HG03457 (cell line): Measurements from ENCODE around the gene TADA2A.
"Not testable (repeated sequence)": the region's sequence is repeated elsewhere in the genome, so short reads cannot be mapped to it uniquely, and the experiment has no call there.

Experiments
- ATAC-seq: cut with Tn5 transposase; IDR thresholded peaks from one replicate; pipeline ENCODE4 v1.9.1; 2021; ENCODE audit warnings: moderate number of reproducible peaks; ENCODE audit not compliant: unreplicated experiment

The TADA2A gene

DNA sequence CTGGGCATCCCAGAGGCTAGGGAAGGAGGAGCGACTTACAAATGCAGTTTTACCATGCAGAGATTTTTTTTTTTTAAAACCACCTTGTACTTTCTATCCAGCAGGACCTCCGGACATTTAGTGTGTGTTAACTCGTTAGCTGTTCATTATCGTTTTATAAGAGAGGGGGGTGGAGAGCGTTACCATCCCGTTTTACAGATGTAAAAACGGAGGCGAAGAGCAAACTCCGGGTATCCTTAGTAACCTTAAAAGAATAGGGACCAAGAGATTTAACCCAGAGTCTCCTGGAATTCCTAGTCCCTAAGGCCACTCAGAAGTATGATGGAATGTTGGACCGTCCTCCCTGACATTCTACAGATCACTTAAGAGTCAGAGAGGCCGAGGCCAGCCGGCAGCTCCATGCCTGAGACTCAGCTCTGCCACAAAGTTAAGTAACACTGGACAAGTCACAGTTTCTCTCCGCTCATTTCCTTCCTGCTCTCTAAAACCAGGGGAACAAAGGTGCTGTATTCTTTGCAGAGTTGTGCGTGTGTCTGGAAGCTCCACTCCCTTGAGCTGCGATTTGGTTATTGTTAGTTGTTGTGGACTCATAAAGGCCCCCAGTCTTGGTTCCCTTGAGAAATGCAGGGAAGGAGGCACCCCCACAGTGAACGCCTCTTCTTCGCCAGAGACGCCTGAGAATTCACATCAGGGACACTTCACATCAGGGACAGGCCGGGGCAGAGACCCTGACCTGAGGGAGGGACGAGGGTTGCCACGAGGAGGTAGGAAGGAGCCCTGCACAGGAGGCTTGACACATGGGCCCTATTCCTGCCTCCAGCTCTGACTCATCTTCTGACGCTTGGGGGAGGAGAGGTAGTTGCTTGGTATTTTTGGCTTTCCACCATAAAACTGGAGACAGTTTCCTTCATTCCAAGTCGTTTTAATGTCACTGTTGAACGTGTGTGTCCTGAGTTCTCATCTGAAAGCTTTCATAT is 84.2 kb downstream of the TADA2A start:
- no peak for ATAC-seq

DNA sequence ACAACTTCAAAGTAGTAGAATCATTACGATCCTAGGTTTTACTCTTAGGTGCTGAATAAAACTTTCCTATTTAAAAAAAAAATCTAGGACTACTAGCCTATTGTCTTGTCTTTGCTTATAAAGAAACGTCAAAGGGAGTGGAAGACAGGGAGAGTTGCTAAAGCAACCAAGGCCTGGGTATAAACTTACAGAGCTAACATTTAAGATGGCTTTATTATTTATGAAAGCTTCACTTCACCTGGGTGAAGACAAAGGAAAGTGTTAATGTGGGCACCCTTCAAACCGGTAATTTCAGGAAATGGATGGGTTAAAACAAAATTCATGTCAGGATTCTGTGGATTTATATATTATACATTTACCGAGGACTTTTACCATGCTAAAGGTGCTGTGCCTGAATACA is 85.5 kb downstream of the TADA2A start:
- ATAC-seq = no peak

DNA sequence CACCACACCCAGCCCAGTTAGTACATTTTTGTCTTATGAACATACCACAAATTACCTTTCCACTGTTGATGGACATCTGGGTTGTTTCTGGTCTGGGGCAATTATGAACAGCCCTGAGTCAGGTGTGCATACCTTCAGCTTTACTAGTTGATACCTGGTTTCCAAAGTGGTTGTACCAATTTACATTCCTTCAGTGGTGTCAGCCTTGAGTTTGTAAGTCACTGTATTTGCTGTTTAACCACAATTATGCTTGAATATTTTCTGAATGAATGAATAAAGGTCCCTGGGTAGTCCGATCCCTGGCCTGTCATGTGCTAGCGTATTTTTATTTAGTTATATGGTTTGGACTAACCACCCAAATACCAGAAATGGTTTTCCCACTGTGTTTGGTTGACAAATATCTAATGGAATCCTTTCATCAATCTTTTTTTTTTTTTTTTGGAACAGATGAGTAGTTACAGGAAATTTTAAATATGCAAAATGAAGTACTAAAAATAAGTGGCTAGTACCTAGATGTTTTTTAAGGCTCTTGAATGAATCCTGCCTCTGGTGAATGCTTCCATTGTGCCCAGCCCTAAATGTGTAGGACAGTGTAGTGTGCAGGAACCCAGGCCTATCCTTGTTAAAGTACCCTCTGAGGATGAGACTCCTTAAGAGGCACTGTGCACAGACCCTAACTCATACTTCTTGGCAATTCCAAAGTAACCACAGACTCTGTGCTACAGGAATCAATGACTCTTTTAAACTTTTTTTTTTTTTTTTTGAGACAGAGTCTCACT is 86.8 kb downstream of the TADA2A start:
- no peak for ATAC-seq

DNA sequence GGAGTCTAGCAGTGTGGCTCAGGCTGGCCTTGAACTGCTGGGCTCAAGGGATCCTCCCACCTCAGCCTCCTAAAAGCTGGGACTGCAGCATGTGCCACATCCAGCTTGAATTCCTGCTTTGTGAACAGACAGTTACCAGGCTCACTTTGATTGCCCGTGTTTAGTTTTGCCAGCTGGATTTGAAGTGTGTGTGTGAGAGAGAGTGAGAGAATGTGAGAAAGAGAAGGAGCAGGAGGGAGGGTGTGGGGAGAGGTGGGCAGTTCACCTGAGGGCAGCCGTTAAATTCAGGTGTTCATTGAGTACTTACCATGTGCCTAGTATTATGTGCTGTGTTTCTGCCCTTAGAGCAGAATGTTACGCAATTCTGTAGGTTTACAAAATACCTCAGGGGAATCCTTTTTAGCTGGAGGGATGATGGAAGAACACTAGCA is 87.7 kb downstream of the TADA2A start:
- ATAC-seq = no peak

DNA sequence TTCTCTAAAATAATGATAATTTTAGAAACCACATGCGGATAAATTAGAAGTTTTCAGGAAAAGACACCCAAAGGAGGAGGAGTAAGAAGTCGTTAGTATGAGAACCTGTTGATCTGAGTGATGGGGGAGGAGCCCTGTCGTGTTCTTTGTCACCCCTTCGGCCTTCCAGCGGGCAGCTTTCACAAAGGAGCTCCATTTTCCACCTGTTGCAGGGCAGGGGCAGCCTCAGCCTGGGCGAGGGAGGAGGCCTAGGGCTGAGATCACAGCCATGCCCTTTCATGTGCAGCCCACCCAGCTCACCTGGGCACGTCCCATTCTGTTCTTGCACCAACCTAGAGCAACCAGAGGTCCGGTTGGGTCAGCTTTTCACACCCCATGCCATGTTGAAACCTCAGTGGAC is 88.3 kb downstream of the TADA2A start:
- ATAC-seq = no peak

DNA sequence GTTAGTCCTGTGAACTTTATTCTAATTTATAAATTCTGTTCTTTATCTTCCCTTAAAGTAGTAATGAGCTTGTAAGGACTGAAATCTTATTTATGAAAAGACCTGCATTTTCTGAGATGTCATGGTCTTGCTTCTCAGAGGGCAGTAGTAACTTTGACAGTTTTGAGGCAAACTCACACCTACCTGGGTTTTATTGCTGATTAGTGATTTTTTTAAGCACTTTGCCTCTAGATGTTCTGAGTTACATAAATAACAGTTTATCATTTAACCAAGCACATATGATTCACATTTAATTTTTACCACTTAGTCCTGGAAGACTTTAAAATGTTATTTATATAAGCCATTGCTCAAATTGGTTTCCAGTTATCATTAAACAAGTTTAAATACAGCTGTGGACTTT is 93.7 kb downstream of the TADA2A start:
- ATAC-seq = no peak

DNA sequence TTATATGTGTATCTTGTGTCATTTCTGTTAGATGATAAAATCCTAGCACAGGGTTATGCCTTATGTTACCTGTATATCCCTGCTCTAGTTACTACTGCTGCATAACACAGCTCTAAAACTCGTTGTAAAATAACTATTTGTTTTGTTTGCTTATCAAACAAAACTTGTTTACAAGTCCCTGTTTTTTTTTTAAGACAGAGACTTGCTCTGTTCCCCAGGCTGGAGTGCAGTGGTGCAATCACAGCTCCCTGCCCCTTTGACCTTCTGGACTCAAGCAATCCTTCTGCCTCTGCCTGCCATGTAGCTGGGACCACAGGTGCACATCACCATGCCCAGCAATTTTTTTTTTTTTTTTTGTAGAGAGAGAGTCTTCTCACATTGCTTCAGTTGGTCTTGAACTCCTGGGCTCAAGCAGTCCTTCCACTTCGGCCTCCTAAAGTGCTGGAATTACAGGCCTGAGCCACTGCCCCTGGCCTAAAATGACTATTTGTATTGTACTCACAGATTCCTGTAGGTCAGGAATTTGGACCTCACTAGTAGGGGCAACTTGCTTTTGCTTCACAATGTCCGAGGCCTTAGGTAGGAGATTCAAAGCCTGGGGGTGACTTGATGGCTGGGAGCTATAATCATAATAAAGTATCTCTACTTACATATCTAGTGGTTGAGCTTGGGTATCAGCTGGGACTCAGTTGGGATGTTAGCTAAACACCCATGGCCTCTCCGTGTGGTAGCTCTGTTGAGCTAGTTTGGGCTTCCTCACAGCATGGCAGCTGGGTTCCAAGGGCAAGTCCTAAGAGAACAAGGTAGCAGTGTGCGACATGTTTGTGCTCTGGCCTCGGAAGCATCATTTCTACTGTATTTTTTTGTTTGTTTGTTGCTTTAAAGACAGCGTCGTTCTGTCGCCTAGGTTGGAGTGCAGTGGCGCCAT is 95.6 kb downstream of the TADA2A start:
- ATAC-seq = no peak

DNA sequence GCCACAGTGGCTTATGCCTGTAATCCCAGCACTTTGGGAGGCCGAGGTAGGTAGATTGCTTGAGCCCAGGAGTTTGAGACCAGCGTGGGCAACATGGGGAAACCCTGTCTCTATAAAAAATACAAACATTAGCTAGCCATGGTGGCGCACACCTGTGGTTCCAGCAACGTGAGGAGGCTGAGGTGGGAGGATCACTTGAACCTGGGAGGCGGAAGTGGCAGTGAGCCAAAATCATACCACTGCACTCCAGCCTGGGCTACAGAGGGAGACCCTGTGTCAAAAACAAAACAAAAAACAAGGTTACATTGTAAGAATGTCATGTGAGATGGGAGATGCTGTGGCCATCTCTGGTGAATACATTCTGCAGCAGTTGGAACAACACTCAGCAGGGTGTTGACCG is 96.5 kb downstream of the TADA2A start:
- ATAC-seq = no peak

DNA sequence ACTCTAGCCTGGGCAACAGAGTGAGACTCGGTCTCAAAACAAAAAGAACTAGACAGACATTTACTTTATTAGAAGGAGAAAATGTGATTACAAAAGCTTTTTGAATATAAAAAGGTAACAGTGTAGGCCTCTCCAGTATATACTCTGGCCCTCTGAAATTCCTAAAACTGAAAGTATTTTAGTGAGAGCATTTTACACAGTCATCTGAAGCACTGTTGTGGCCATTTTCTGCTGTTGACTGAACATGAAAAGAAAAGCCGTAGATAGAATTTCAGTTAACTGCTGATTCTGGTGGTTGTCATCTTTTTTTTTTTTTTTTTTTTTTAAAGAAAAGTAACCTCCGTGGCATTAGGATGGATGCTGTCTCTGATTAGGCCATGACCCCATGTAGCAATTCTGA is 98.6 kb downstream of the TADA2A start:
- ATAC-seq = no peak

DNA sequence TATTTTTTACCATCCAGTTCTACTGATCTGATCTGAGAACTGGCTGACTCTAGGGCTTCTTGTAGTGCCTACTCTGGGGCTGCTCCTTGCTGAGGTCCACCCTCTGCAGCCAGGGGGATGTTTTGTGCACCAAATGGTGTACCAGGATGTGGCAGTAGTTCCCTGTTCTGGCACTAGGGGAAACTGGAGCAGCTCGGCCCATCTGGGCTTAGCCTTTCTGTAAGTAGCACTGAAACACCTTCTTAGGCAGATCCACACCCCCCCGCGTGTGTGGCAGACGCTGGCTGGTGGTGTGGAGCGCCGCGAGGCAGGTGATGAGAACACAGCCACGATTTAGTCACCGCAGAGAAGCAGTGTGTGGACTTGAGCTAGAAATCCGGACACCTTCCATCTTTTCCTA is 100.0 kb downstream of the TADA2A start:
- no peak for ATAC-seq

DNA sequence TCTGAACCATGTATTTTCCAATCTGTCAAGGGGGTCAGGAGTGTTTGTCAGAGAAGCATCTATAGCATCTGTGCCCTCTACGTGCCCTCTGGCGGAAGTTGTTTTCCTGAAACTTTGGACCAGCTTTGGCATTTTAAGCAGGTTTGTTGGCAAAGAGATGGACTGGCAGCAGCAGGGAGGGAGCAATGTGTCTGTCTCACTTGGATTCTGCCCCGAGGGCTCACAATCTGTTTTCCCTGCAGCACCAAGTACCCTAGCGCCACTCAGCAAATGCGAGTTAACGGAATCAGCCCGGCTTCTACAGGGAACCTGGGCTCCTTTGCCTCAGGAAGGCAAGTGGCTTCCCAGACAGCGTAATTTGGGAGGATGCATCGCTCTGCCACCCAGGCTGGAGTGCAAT is 100.4 kb downstream of the TADA2A start:
- ATAC-seq = no peak

DNA sequence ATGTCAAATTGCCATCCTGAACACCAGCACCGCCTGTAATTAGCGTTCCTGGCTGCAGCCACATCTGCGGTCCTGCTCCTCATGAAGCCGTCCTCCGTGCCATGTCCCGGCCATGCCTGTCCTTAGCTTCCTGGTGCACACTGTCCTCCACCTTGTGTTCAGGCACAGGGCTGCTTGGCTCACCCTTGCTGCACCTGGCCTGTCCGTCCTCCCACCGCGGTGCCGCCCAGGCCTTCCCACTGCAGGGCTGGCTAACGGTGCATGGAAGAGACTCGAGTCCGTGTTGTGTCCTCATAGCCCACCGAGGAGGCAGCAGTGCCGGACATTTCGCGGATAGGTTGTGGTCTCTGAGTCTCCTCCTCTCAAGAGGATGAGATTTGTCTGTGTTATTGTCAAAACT is 103.4 kb downstream of the TADA2A start:
- no peak for ATAC-seq

DNA sequence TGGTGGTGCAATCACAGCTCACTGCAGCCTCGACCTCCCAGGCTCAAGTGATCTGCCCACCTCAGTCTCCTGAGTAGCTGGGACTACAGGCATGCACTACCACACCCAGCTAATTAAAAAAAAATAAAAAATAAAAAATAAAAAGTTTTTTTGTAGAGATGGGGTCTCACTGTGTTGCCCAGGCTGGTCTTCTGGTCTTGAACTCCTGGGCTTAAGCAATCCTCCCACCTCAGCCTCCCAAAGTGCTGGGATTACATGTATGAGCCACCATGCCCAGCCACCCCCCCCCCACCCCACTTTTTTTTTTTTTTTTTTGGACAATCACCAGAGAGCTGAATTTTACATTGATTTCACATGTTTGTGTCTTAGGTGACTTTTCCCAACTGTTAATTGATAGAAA is 105.0 kb downstream of the TADA2A start:
- ATAC-seq = not testable (repeated sequence)

DNA sequence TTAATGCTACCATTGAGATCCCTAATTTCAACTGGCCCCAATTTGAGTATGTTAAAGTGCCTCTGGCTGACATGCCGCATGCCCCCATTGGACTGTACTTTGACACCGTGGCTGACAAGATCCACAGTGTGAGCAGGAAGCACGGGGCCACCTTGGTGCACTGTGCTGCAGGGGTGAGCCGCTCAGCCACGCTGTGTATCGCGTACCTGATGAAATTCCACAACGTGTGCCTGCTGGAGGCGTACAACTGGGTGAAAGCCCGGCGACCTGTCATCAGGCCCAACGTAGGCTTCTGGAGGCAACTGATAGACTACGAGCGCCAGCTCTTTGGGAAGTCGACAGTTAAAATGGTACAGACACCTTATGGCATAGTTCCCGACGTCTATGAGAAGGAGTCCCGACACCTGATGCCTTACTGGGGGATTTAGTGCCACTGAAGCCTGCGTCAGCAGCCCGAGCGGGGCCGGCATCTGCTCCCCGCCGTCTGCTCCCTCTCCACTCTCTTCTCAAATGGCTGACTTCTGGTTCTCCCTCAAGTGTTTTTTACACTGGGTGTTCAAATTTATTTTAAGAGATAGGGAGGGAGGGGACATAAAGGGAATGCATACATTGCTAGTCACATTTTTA is 105.9 kb downstream of the TADA2A start:
- no peak for ATAC-seq

DNA sequence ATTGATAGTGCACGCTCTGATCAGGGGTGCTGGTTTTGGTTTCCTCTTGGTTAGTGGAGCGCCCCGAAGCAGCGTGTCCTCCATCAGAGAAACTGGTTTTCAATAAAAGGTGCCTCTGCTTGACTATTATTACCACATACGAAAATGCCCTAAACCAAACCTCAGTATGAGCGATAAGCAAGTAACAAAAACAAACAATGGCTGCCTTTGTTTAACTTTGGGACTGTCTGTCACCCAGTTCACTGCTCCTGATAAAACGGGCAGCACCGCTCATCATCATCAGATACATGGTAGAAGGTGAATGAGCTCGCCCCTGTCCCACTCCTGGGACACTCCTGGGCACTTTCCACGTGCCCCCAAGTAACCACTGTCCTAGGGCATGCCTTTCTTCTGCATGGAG is 107.0 kb downstream of the TADA2A start:
- ATAC-seq = no peak

DNA sequence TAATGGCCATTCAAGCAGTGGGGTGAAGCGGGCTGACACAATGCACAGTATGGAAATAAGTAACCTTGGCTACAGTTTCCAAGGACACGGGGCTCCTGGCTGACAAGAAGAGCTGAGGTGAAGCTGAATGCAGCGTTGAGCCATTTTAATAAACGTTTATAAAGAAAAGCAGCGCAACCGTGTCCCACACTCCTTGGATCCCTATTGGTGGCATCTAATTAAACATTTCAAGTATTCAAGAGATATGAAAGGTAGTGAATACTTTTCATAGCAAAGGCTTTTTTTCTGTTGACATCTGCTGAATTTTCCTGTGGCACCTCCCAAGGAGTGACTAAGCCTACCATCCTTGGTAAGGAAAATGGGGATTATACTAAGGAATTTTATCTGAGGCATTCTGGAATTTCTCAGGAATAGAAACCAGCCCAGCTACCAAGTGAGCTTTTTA is 109.5 kb downstream of the TADA2A start:
- no peak for ATAC-seq

DNA sequence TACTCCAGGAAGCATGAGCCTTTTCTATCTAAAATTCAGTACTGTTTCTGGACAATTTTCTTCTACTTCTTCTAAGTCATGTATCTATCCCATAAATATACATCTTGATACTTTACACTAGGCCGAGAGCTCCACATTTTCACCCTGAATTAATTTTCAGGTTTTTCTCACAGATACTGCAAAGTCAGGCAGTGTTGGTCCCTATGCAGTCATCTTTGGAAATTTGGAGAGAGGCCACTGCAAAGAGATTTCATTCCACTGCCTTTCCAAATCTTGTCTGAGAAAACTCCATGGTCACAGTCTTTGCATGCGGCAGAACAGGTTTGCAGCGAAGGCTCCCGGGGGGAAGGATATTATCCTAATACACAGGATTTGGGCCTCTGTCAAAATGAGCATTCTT is 111.2 kb downstream of the TADA2A start:
- ATAC-seq = no peak

DNA sequence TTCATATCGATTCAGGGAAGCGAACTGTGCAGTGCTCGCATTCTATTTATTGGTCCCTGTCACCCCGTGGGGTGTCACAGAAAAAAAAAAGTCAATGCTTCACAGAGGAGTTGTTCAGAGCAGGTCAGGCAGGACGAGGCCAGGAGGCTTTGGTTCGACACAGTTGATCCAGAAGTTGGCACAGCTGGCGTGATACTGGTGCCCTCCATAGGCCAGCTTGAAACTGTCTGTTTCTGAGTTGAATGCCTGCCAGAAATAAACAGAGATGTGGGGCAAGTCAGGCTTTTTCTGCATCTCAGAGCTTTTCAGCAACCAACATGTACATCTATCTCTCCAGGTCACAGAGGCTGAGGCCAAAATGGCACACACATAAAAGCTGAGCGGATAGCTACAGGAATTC is 112.1 kb downstream of the TADA2A start:
- no peak for ATAC-seq

DNA sequence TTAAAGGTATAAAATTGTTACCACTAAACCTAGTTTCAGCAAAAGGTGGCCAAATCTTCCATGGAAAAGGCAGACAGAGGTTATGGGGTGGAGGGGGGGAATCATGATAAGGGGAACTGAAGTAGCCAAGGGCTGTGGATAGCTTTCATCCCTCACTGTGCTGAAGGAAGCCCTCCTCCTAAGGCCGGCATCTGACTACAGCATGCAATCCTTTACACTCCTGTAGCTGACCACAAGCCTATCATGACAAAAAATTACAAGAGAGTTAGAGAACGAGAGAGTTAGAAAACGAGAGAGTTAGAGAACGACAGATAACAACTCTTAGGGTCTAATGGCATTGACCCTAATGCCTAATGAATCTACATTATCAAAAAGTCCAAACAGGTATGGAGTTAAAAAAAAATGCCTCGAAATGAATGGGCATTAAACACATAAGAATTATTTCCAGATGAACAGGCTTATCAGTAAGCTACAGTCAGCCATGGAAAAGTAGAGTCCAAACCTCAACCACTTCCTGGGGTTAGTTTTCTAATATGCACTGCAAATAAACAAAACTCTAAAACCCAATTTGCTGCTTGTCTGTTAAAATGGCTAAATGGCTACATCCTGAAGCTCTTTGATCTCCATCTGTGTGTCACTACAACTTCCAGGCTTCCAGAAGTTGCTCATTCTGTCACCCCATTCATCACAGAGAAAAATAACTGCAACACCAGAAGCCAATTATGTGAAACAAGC is 112.7 kb downstream of the TADA2A start:
- ATAC-seq = no peak

DNA sequence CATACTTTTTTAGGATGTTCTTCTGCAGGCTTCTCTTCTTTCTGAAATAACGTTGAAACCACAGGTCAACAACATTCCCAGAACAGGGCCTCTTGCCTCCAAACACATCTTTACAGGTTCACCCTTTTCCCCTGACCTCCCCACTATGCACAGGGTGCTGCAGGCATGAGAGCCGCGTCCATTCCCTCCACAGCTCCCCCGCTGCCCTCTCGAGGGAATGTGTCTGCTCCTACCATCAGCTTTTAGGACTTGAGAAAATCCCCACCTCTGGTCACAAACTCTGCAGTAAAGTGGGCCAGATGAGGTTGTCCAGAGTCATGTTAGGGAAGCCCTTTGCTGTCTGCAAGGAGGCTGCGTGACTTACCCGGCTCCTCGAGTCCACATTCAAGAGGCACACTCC is 113.5 kb downstream of the TADA2A start:
- no peak for ATAC-seq
